Measurements from ENCODE around the gene TRMT112.
A peak's percentile ranks its signal among the peaks of the same experiment; 100 is the strongest.

TRMT112 gene

GRCh38 chr11:64290352-64291261 is 26.8 kb downstream of the TRMT112 start:
- DNase-seq, result no peak

GRCh38 chr11:64289002-64289564 is 28.3 kb downstream of the TRMT112 start:
- no peak for DNase-seq

- DNase-seq, result no peak
These were observed 29.0 kb downstream of the TRMT112 start for GRCh38 chr11:64288353-64288750.

- no peak for DNase-seq
These were observed 29.5 kb downstream of the TRMT112 start for GRCh38 chr11:64287676-64288352.

- no peak for DNase-seq
These were observed 30.6 kb downstream of the TRMT112 start for GRCh38 chr11:64286801-64287159.

GRCh38 chr11:64285885-64286800 is 31.2 kb downstream of the TRMT112 start:
- DNase-seq, result no peak

GRCh38 chr11:64284962-64285884 is 32.1 kb downstream of the TRMT112 start, which contains the start of gene GPR137:
Gene GPR137 (plus strand): TSS chr11:64285848. CDS start chr11:64286525, 677 bp downstream.
- peak; percentile 83 for DNase-seq

- DNase-seq, result peak; percentile 90
These were observed 33.1 kb downstream of the TRMT112 start, which contains the start of gene BAD for GRCh38 chr11:64284048-64284961. Gene BAD (minus strand): TSS chr11:64284665. CDS start chr11:64284368, 297 bp downstream.

GRCh38 chr11:64283092-64283491 is 34.3 kb downstream of the TRMT112 start:
- no peak for DNase-seq

- DNase-seq, result no peak
These were observed 35.2 kb downstream of the TRMT112 start for GRCh38 chr11:64281957-64282770.

- no peak for DNase-seq
These were observed 38.7 kb downstream of the TRMT112 start for GRCh38 chr11:64278576-64279190.

GRCh38 chr11:64276653-64277431 is 40.5 kb downstream of the TRMT112 start:
- no peak for DNase-seq

- DNase-seq, result no peak
These were observed 41.5 kb downstream of the TRMT112 start for GRCh38 chr11:64275841-64276240.

GRCh38 chr11:64275031-64275800 is 42.1 kb downstream of the TRMT112 start:
- no peak for DNase-seq

- DNase-seq, result peak; percentile 90
These were observed 47.7 kb downstream of the TRMT112 start for GRCh38 chr11:64269540-64270220.

GRCh38 chr11:64268893-64269539 is 48.3 kb downstream of the TRMT112 start:
- no peak for DNase-seq

All from NCI-H2107 (cell line).